WI38 (cell line): ENCODE measurements around the gene HS3ST6.
"Not testable (repeated sequence)": the region's sequence is repeated elsewhere in the genome, so short reads cannot be mapped to it uniquely, and the experiment has no call there.

Source experiments
- H3K4me3 ChIP-seq: 2 replicates; pipeline ENCODE4 v1.5.1; 2011; ENCODE audit warnings: low read depth, mild to moderate bottlenecking, control low read depth, low read length
- CTCF ChIP-seq: IDR thresholded peaks from 2 replicates; pipeline ENCODE4 v1.5.1; 2012; ENCODE audit warnings: low read depth, mild to moderate bottlenecking, control low read depth, low read length

The HS3ST6 gene

DNA sequence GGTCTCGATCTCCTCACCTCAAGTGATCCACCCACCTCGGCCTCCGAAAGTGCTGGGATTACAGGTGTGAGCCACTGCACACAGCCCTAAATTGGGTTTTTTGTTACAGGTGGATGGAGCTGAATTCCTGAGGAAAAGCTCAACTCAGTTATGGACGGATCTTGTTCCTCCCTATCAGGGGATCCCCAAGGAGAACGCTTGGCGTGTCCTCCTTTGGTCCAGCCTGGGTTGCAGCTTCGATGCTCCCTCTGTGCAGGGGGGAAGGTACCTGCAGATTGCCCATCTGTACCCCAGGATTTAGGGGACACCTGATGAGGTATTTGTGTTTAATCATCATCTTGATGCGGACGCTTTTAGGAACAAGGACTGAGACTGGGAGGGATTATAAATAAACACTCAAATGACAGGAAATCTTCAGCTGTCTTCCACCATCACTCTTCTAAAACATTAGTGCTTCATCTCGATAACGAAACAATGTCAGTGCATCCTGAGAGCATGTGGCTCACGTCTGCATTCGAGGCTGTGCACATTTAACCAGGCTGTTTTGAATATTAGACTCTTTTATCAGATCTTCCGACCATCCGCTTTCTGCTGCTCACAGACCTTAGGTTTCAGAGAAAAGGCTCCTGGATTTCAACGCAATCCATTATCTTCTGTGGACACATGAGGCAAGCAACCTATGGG lies 28.0 kb downstream of the HS3ST6 start:
- no peak overlapping the region for H3K4me3 ChIP-seq
- no peak for TF ChIP-seq CTCF

GRCh38 chr16:1887711-1888354 lies 30.4 kb downstream of the HS3ST6 start:
- H3K4me3 ChIP-seq: no peak overlapping the region
- no peak for TF ChIP-seq CTCF

GRCh38 chr16:1884889-1885288 lies 33.3 kb downstream of the HS3ST6 start:
- TF ChIP-seq CTCF: no peak
- no peak overlapping the region for H3K4me3 ChIP-seq

- H3K4me3 ChIP-seq: no peak overlapping the region
- TF ChIP-seq CTCF: no peak
Measured at GRCh38 chr16:1884155-1884760, 34.0 kb downstream of the HS3ST6 start.

DNA sequence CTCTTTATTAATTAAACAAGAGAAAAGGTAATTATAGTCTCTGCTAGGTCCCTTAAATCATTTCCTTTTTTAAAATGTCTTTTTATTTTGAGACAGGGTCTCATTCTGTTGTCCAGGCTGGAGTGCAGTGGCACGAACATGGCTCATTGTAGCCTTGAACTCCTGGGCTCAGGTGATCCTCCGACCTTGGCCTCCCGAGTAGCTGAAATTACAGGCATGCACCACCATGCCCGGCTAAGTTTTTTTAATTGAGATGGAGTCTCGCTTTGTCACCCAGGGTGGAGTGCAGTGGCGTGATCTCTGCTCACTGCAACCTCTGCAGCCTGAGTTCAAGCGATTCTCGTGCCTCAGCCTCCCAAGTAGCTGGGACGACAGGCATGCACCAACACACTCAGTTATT lies 37.0 kb downstream of the HS3ST6 start:
- not testable (repeated sequence) for H3K4me3 ChIP-seq

- no peak for TF ChIP-seq CTCF
- no peak overlapping the region for H3K4me3 ChIP-seq
Measured at GRCh38 chr16:1879477-1879876, 38.7 kb downstream of the HS3ST6 start.

GRCh38 chr16:1878256-1878655 lies 40.0 kb downstream of the HS3ST6 start:
- H3K4me3 ChIP-seq: no peak overlapping the region
- TF ChIP-seq CTCF: no peak
